CD14-positive monocyte (primary cell): ENCODE results near the gene SLC35D2. TPM values are rescaled to one million over a fixed set of nuclear protein-coding genes. Genes with fewer than 3 reads are reported as not detected.
"Not testable (repeated sequence)": the region's sequence is repeated elsewhere in the genome, so short reads cannot be mapped to it uniquely, and the experiment has no call there.

Experiments used
- DNase-seq, 3 donors: peaks; one replicate each; pipeline ENCODE4 v3.0.0-alpha.2; 2011 to 2022
- H2AFZ ChIP-seq: 2 replicates; pipeline ENCODE4 v1.6.0; 2012; ENCODE audit warnings: mild to moderate bottlenecking, low read depth, low read length, inconsistent platforms; ENCODE audit not compliant: insufficient read depth, poor library complexity, severe bottlenecking
- H3K27ac ChIP-seq, 2 donors: 1 replicate in 1 of 2; 2 replicates in 1 of 2; pipeline ENCODE4 v1.5.1; 2012 to 2013; ENCODE audit warnings: low read length in 2 of 2, control low read depth in 1 of 2, inconsistent platforms in 1 of 2, low read depth in 1 of 2, mild to moderate bottlenecking in 1 of 2
- H3K27me3 ChIP-seq, 2 donors: one replicate each; pipeline versions ENCODE4 v1.6.0 to v1.6.1; 2011 to 2013; ENCODE audit warnings: low read length in 2 of 2; ENCODE audit not compliant: control insufficient read depth in 2 of 2, insufficient read depth in 2 of 2
- H3K36me3 ChIP-seq, 2 donors: replicated peaks in 1 of 2; 1 replicate in 1 of 2; 2 replicates in 1 of 2; pipeline versions ENCODE4 v1.5.1 to v1.6.1; 2012 to 2013; ENCODE audit warnings: low read length in 2 of 2, control low read depth in 1 of 2, inconsistent platforms in 1 of 2, mild to moderate bottlenecking in 1 of 2; ENCODE audit not compliant: insufficient read depth in 2 of 2, control insufficient read depth in 1 of 2
- H3K4me1 ChIP-seq, 2 donors: 1 replicate in 1 of 2; 2 replicates in 1 of 2; pipeline versions ENCODE4 v1.5.1 to v1.6.1; 2012 to 2013; ENCODE audit warnings: low read length in 2 of 2, control low read depth in 1 of 2, inconsistent platforms in 1 of 2, mild to moderate bottlenecking in 1 of 2, moderate library complexity in 1 of 2; ENCODE audit not compliant: insufficient read depth in 2 of 2, control insufficient read depth in 1 of 2
- H3K4me2 ChIP-seq: replicated peaks from 2 replicates; pipeline ENCODE3; 2012; ENCODE audit warnings: low read length, moderate library complexity, mild to moderate bottlenecking; ENCODE audit not compliant: poor library complexity, severe bottlenecking; ENCODE audit errors: extremely low read depth
- H3K4me3 ChIP-seq, 3 experiments: fragments of 200-600 bp in 1 of 3; sonication (generic) in 1 of 3; replicated peaks in 1 of 3; 1 replicate in 2 of 3; 2 replicates in 1 of 3; pipeline ENCODE4 v1.5.1; 2011 to 2013; ENCODE audit warnings: low read length in 3 of 3, mild to moderate bottlenecking in 3 of 3, control low read depth in 2 of 3, low read depth in 2 of 3, inconsistent platforms in 1 of 3, moderate library complexity in 1 of 3
- H3K79me2 ChIP-seq: 2 replicates; pipeline ENCODE4 v1.6.0; 2012; ENCODE audit warnings: mild to moderate bottlenecking, control low read depth, inconsistent platforms, low read length, moderate library complexity; ENCODE audit not compliant: insufficient read depth
- H3K9ac ChIP-seq: 2 replicates; pipeline ENCODE4 v1.6.0; 2017; ENCODE audit warnings: low read length, mild to moderate bottlenecking; ENCODE audit not compliant: insufficient read depth, poor library complexity, severe bottlenecking
- H3K9me3 ChIP-seq, 2 donors: replicated peaks in 1 of 2; 1 replicate in 1 of 2; 2 replicates in 1 of 2; pipeline versions ENCODE4 v1.5.1 to v1.6.1; 2012 to 2013; ENCODE audit warnings: low read length in 2 of 2, control low read depth in 1 of 2; ENCODE audit not compliant: control insufficient read depth in 1 of 2, insufficient read depth in 1 of 2
- H4K20me1 ChIP-seq: 2 replicates; pipeline ENCODE4 v1.6.0; 2012; ENCODE audit warnings: mild to moderate bottlenecking, low read length, control low read depth, moderate library complexity; ENCODE audit not compliant: insufficient read depth
- H3K27ac Mint-ChIP-seq, 7 donors: one replicate each; pipeline ENCODE4 v1.8.0; 2020; ENCODE audit warnings: mild to moderate bottlenecking in 7 of 7, mixed read lengths in 7 of 7, moderate library complexity in 6 of 7, inconsistent platforms in 2 of 7
- H3K27me3 Mint-ChIP-seq, 3 donors: one replicate each; pipeline ENCODE4 v1.8.0; 2021 to 2022; ENCODE audit warnings: low read depth in 3 of 3, mild to moderate bottlenecking in 3 of 3, mixed read lengths in 3 of 3, moderate library complexity in 3 of 3, inconsistent platforms in 1 of 3
- H3K36me3 Mint-ChIP-seq, 2 donors: one replicate each; pipeline ENCODE4 v1.8.0; 2020; ENCODE audit warnings: mixed read lengths in 2 of 2, inconsistent platforms in 1 of 2, mild to moderate bottlenecking in 1 of 2
- H3K4me1 Mint-ChIP-seq: one replicate; pipeline ENCODE4 v1.8.0; 2020; ENCODE audit warnings: mild to moderate bottlenecking, mixed read lengths
- H3K4me3 Mint-ChIP-seq, 2 donors: one replicate each; pipeline ENCODE4 v1.8.0; 2020; ENCODE audit warnings: mild to moderate bottlenecking in 2 of 2, mixed read lengths in 2 of 2, moderate library complexity in 1 of 2
- H3K9me3 Mint-ChIP-seq, 7 donors: one replicate each; pipeline ENCODE4 v1.8.0; 2020 to 2022; ENCODE audit warnings: mixed read lengths in 7 of 7, mild to moderate bottlenecking in 6 of 7, moderate library complexity in 6 of 7, inconsistent platforms in 2 of 7
- WGBS: methylation state at CpG from one replicate; pipeline ENCODE4 v1.1.5; 2013; ENCODE audit warnings: missing lambda C conversion rate; ENCODE audit not compliant: insufficient coverage; 5-methylcytosine and 5-hydroxymethylcytosine counted together
- intact Hi-C, 2 donors: fragments of 100-400 bp; cut with micrococcal nuclease; formaldehyde crosslinking; loops; one replicate each; pipeline versions ENCODE4 v1.15.0 to v1.15.1; 2023
- polyA plus RNA-seq, 3 donors: library from polyadenylated mRNA; depleted of rRNA in 1 of 3; unstranded in 2 of 3; stranded (reverse) in 1 of 3; fragments of 300-500 nt in 2 of 3; fragments of >200 nt in 1 of 3; fragmentation: Illumina TruSeq in 2 of 3; gene quantifications; 1 replicate in 2 of 3; 2 replicates in 1 of 3; pipeline ENCODE4 v1.2.3, GENCODE V29; 2012 to 2021
- TF ChIP-seq, protein P1 (sequence below): fragments of 200-600 bp; IDR thresholded peaks from one replicate; pipeline ENCODE4 v1.8.0; 2022; ENCODE audit warnings: antibody characterized with exemption, mild to moderate bottlenecking

Gene SLC35D2
- polyA plus RNA-seq, 3 donors = 14.8 to 27.4 (median 20.0) TPM

DNA sequence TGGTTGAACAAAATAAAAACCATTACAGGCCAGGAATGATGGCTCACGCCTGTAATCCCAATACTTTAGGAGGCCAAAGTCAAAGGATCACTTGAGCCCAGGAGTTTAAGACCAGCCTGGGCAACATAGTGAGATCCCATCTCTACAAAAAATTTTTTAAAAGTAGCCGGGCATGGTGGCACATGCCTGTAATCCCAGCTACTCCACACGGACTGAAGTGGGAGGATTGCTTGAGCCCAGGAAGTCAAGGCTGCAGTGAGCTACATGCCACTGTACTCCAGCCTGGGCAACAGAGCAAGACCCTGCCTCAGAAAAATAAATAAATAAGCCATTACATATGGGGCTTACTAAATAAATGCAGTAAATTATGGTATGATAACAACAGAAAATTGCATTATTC, 61.3 kb downstream of the SLC35D2 start:
- H2AFZ ChIP-seq, H3K27me3 ChIP-seq, H3K36me3 ChIP-seq, H3K9me3 Mint-ChIP-seq, H4K20me1 ChIP-seq, H3K79me2 ChIP-seq, H3K4me3 Mint-ChIP-seq, H3K27ac Mint-ChIP-seq, H3K4me3 ChIP-seq, DNase-seq, H3K9ac ChIP-seq, H3K9me3 ChIP-seq, intact Hi-C loops, H3K27me3 Mint-ChIP-seq, H3K27ac ChIP-seq, H3K4me2 ChIP-seq: not testable (repeated sequence)
- whole genome bisulfite sequencing = no CpG with 5 or more reads among the region's 3 CpGs
- peaks cover 18 to 19% of the 10 kb centered on the region in 2 donors for H3K36me3 Mint-ChIP-seq
- peaks cover 12% of the 10 kb centered on the region in 2 donors for H3K4me1 ChIP-seq
- peaks cover 15% of the 10 kb centered on the region for H3K4me1 Mint-ChIP-seq

DNA sequence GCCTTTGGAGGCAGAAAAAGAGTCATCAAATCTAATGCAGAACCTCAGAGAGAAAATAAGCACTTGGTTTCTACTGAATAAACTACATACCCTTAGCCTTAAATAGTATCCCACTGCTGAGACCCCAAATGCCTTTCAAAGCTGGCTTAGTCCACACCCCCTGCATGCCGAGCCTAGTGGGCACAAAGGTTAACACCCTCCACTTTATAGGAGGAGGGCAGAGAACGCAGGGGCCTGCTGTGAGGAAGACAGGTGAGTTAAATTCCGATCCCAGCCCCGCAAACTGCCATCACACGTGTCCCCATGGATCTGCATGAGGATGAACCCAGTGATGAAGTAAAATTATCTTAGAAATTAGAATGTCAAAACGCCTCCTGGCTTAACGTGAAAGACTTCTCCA, 62.0 kb downstream of the SLC35D2 start:
- peaks cover 16% of the 10 kb centered on the region for H3K4me1 Mint-ChIP-seq
- Histone ChIP-seq H3K27me3 (no peaks in the 10 kb centered on the region), H3K4me1 (peaks cover 12% of the 10 kb centered on the region in 2 donors), H3K9ac (no peak overlapping the region), H3K4me2 (no peak overlapping the region), H3K36me3 (no peaks in the 10 kb centered on the region), H4K20me1 (no peaks in the 10 kb centered on the region), H3K4me3 (no peak overlapping the region), H3K27ac (no peak overlapping the region), H3K79me2 (no peaks in the 10 kb centered on the region), H2AFZ (no peak overlapping the region), H3K9me3 (no peaks in the 10 kb centered on the region)
- peaks cover 0 to 2% (median 0%) of the 10 kb centered on the region in 3 donors for H3K27me3 Mint-ChIP-seq
- TF ChIP-seq, protein P1, sequence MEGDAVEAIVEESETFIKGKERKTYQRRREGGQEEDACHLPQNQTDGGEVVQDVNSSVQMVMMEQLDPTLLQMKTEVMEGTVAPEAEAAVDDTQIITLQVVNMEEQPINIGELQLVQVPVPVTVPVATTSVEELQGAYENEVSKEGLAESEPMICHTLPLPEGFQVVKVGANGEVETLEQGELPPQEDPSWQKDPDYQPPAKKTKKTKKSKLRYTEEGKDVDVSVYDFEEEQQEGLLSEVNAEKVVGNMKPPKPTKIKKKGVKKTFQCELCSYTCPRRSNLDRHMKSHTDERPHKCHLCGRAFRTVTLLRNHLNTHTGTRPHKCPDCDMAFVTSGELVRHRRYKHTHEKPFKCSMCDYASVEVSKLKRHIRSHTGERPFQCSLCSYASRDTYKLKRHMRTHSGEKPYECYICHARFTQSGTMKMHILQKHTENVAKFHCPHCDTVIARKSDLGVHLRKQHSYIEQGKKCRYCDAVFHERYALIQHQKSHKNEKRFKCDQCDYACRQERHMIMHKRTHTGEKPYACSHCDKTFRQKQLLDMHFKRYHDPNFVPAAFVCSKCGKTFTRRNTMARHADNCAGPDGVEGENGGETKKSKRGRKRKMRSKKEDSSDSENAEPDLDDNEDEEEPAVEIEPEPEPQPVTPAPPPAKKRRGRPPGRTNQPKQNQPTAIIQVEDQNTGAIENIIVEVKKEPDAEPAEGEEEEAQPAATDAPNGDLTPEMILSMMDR = no peak
- H3K36me3 Mint-ChIP-seq = peaks cover 18 to 19% of the 10 kb centered on the region in 2 donors
- intact Hi-C loops = no loop called here
- WGBS = no CpG with 5 or more reads among the region's 7 CpGs
- H3K4me3 Mint-ChIP-seq = no peak overlapping the region
- H3K27ac Mint-ChIP-seq = no peak overlapping the region
- peaks cover 0 to 3% (median 0%) of the 10 kb centered on the region in 7 donors for H3K9me3 Mint-ChIP-seq
- DNase-seq = no peak
